ENCODE measurements around the gene POLD2.

The POLD2 gene

DNA sequence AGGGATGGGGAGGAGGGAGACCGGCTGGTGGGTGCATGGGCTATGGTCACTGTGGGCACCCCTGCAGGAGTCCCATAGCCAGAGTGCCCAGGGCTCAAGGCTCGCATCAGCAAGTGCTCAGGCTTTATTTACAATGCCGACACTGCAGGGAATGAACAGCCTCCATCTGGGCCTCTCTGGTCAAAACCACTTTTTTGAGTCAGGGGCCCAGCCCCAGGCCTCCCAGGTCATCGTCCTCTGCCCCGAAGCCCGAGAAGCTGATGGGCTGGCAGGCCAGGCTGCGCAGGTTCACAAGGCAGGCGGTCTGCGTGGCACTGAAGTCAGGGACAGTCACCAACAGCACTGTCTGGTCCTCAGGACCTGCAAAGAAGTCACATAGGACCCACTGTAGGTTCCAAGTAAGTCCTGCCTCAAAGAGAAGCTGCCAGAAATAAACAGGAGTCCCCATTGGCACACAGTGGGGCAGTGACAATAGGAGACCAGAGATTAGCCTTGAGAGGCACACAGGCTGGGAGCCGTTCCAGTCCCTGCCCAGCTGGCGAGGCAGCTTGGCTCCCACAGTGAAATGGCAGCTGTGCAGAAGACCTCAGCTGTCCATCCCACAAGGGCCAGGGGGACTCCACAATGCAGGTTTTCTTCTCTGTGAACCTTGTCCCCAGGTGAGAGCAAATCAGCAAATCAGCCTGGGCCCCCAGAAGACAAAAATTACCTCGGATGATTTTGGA, 8.6 kb downstream of the POLD2 start:
- H3K4me3 ChIP-seq (ENCODE audit: insufficient read length, low read depth) = no peak overlapping the region
- H3K36me3 ChIP-seq (ENCODE audit: insufficient read depth, insufficient read length, low read length) = peaks cover 94% of the 10 kb centered on the region
- peaks cover 3% of the 10 kb centered on the region for H3K4me1 ChIP-seq (ENCODE audit: insufficient read depth, insufficient read length)
- no peak overlapping the region for H3K9ac ChIP-seq (ENCODE audit: insufficient read length, low read depth)
- H3K9me3 ChIP-seq (ENCODE audit: insufficient read depth, low read length) = no peaks in the 10 kb centered on the region
- no peaks in the 10 kb centered on the region for H3K27me3 ChIP-seq (ENCODE audit: insufficient read depth, insufficient read length)
- TF ChIP-seq YY1 (IDR thresholded peaks at IDR 0.05; ENCODE audit: insufficient read depth, insufficient read length) = no peak
- TF ChIP-seq ZNF274 (IDR thresholded peaks at IDR 0.05; ENCODE audit: low read depth, low read length) = no peak
- no peak for TF ChIP-seq SUZ12 (IDR thresholded peaks at IDR 0.05; ENCODE audit: extremely low read depth, insufficient read depth, insufficient read length)
- no peak for DNase-seq (ENCODE audit: low read depth, low spot score)

DNA sequence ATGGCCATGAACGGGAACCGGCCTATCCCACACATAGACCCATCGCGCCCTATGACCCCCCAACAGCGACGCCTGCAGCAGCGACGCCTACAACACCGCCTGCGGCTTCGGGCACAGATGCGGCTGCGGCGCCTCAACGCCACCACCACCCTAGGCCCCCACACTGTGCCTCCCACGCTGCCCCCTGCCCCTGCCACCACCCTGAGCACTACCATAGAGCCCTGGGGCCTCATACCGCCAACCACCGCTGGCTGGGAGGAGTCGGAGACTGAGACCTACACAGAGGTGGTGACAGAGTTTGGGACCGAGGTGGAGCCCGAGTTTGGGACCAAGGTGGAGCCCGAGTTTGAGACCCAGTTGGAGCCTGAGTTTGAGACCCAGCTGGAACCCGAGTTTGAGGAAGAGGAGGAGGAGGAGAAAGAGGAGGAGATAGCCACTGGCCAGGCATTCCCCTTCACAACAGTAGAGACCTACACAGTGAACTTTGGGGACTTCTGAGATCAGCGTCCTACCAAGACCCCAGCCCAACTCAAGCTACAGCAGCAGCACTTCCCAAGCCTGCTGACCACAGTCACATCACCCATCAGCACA, 9.5 kb downstream of the POLD2 start:
- no peak overlapping the region for H3K9ac ChIP-seq (ENCODE audit: insufficient read length, low read depth)
- no peak for TF ChIP-seq YY1 (IDR thresholded peaks at IDR 0.05; ENCODE audit: insufficient read depth, insufficient read length)
- peaks cover 93% of the 10 kb centered on the region for H3K36me3 ChIP-seq (ENCODE audit: insufficient read depth, insufficient read length, low read length)
- H3K27me3 ChIP-seq (ENCODE audit: insufficient read depth, insufficient read length) = no peaks in the 10 kb centered on the region
- no peak for DNase-seq (ENCODE audit: low read depth, low spot score)
- no peak overlapping the region for H3K4me3 ChIP-seq (ENCODE audit: insufficient read length, low read depth)
- H3K4me1 ChIP-seq (ENCODE audit: insufficient read depth, insufficient read length) = peaks cover 3% of the 10 kb centered on the region
- no peaks in the 10 kb centered on the region for H3K9me3 ChIP-seq (ENCODE audit: insufficient read depth, low read length)

DNA sequence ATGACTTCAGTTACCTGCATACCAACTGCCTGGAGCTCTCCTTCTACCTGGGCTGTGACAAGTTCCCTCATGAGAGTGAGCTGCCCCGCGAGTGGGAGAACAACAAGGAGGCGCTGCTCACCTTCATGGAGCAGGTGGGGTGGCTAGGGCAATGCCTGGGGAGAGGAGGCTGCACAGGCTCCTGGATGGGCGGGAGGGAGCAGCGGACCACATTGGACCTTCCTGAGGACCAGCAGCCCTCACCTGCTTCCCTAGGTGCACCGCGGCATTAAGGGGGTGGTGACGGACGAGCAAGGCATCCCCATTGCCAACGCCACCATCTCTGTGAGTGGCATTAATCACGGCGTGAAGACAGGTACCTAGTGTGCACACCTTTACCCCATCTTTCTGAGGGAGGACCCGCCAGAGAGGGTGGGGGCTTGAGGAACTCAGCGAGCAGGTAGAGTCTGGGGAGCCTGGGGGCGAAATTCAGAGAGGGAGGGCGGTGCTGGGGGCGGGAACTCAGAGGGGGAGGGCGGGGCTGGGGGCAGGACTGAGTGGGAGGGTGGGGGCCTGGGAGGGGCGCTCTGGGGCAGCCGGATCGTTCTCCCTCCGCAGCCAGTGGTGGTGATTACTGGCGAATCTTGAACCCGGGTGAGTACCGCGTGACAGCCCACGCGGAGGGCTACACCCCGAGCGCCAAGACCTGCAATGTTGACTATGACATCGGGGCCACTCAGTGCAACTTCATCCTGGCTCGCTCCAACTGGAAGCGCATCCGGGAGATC, 10.2 kb downstream of the POLD2 start:
- Histone ChIP-seq H3K9ac (ENCODE audit: insufficient read length, low read depth) (no peak overlapping the region), H3K4me3 (ENCODE audit: insufficient read length, low read depth) (no peak overlapping the region), H3K9me3 (ENCODE audit: insufficient read depth, low read length) (no peaks in the 10 kb centered on the region), H3K27me3 (ENCODE audit: insufficient read depth, insufficient read length) (no peaks in the 10 kb centered on the region), H3K36me3 (ENCODE audit: insufficient read depth, insufficient read length, low read length) (peaks cover 97% of the 10 kb centered on the region), H3K4me1 (ENCODE audit: insufficient read depth, insufficient read length) (peaks cover 3% of the 10 kb centered on the region)
- TF ChIP-seq SUZ12 (IDR thresholded peaks at IDR 0.05; ENCODE audit: extremely low read depth, insufficient read depth, insufficient read length) (no peak), YY1 (IDR thresholded peaks at IDR 0.05; ENCODE audit: insufficient read depth, insufficient read length) (no peak), ZNF274 (IDR thresholded peaks at IDR 0.05; ENCODE audit: low read depth, low read length) (no peak)
- DNase-seq (ENCODE audit: low read depth, low spot score) = no peak

DNA sequence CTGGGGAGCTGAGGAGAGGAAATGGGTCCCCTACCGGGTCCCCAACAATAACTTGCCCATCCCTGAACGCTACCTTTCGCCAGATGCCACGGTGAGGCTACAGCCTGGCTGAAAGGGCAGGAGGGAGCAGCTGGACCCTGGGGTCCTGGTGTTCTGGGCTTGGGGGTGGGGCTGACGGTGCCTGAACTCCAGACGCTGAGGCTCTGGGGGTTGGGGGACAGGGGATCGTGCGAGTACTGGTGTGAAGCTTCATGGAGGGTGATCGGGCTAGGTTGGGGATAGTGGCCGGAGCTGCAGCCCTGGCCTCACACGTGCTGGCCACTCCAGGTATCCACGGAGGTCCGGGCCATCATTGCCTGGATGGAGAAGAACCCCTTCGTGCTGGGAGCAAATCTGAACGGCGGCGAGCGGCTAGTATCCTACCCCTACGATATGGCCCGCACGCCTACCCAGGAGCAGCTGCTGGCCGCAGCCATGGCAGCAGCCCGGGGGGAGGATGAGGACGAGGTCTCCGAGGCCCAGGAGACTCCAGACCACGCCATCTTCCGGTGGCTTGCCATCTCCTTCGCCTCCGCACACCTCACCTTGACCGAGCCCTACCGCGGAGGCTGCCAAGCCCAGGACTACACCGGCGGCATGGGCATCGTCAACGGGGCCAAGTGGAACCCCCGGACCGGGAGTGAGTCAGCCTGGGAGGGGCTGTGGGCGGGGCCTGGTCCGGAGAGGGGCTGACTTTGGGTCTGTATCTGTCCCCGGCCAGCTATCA, 10.9 kb downstream of the POLD2 start:
- H3K27me3 ChIP-seq (ENCODE audit: insufficient read depth, insufficient read length) = no peaks in the 10 kb centered on the region
- H3K9ac ChIP-seq (ENCODE audit: insufficient read length, low read depth) = no peak overlapping the region
- no peak for DNase-seq (ENCODE audit: low read depth, low spot score)
- no peaks in the 10 kb centered on the region for H3K9me3 ChIP-seq (ENCODE audit: insufficient read depth, low read length)
- H3K4me3 ChIP-seq (ENCODE audit: insufficient read length, low read depth) = no peak overlapping the region
- peaks cover 3% of the 10 kb centered on the region for H3K4me1 ChIP-seq (ENCODE audit: insufficient read depth, insufficient read length)
- no peak for TF ChIP-seq ZNF274 (IDR thresholded peaks at IDR 0.05; ENCODE audit: low read depth, low read length)
- TF ChIP-seq SUZ12 (IDR thresholded peaks at IDR 0.05; ENCODE audit: extremely low read depth, insufficient read depth, insufficient read length) = no peak
- TF ChIP-seq YY1 (IDR thresholded peaks at IDR 0.05; ENCODE audit: insufficient read depth, insufficient read length) = no peak
- H3K36me3 ChIP-seq (ENCODE audit: insufficient read depth, insufficient read length, low read length) = peaks cover 97% of the 10 kb centered on the region

DNA sequence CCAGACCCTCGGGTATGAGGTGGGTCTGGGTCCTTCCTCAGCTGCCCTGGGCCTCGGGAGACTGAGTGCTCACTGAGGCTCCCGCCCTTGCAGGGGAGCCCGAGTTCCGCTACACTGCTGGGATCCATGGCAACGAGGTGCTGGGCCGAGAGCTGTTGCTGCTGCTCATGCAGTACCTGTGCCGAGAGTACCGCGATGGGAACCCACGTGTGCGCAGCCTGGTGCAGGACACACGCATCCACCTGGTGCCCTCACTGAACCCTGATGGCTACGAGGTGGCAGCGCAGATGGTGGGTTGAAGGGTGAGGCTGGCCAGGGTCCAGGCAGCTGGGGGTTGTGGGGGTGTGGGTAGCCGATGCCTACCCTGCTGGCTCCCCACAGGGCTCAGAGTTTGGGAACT, 11.6 kb downstream of the POLD2 start:
- DNase-seq (ENCODE audit: low read depth, low spot score) = no peak
- peaks cover 96% of the 10 kb centered on the region for H3K36me3 ChIP-seq (ENCODE audit: insufficient read depth, insufficient read length, low read length)
- no peaks in the 10 kb centered on the region for H3K9me3 ChIP-seq (ENCODE audit: insufficient read depth, low read length)
- no peaks in the 10 kb centered on the region for H3K27me3 ChIP-seq (ENCODE audit: insufficient read depth, insufficient read length)
- no peak overlapping the region for H3K4me3 ChIP-seq (ENCODE audit: insufficient read length, low read depth)
- TF ChIP-seq YY1 (IDR thresholded peaks at IDR 0.05; ENCODE audit: insufficient read depth, insufficient read length) (no peak), SUZ12 (IDR thresholded peaks at IDR 0.05; ENCODE audit: extremely low read depth, insufficient read depth, insufficient read length) (no peak), ZNF274 (IDR thresholded peaks at IDR 0.05; ENCODE audit: low read depth, low read length) (no peak)
- H3K9ac ChIP-seq (ENCODE audit: insufficient read length, low read depth) = no peak overlapping the region
- peaks cover 3% of the 10 kb centered on the region for H3K4me1 ChIP-seq (ENCODE audit: insufficient read depth, insufficient read length)

DNA sequence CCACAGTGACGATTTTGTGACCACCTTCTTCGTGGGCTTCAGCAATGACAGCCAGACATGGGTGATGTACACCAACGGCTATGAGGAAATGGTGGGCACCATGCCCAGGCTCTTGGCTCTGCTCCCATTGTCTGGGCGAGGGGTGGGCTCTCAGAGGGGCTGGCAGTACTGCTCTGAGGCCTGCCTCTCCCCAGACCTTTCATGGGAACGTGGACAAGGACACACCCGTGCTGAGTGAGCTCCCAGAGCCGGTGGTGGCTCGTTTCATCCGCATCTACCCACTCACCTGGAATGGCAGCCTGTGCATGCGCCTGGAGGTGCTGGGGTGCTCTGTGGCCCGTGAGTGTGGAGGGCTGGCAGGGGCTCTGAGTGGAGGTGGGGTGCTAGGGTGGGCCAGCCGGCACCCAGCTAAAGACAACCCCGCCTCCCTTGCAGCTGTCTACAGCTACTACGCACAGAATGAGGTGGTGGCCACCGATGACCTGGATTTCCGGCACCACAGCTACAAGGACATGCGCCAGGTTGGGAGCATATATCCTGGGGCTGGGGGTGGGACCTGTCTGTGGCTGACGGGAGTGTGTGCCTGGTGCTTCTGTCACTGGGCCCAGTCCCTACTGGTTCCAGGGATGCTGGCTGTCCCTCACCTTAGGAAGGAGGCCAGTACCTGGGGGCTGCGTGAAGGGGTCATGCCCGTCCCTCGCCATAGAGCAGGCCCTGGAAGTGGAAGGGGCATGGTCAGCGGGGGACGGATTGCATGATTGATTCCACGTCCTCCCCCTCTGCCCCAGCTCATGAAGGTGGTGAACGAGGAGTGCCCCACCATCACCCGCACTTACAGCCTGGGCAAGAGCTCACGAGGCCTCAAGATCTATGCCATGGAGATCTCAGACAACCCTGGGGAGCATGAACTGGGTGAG, 12.4 kb downstream of the POLD2 start:
- TF ChIP-seq ZNF274 (IDR thresholded peaks at IDR 0.05; ENCODE audit: low read depth, low read length) (no peak), SUZ12 (IDR thresholded peaks at IDR 0.05; ENCODE audit: extremely low read depth, insufficient read depth, insufficient read length) (no peak), YY1 (IDR thresholded peaks at IDR 0.05; ENCODE audit: insufficient read depth, insufficient read length) (no peak)
- Histone ChIP-seq H3K4me3 (ENCODE audit: insufficient read length, low read depth) (no peak overlapping the region), H3K9ac (ENCODE audit: insufficient read length, low read depth) (no peak overlapping the region), H3K27me3 (ENCODE audit: insufficient read depth, insufficient read length) (peaks cover 4% of the 10 kb centered on the region), H3K36me3 (ENCODE audit: insufficient read depth, insufficient read length, low read length) (peaks cover 96% of the 10 kb centered on the region), H3K9me3 (ENCODE audit: insufficient read depth, low read length) (no peaks in the 10 kb centered on the region), H3K4me1 (ENCODE audit: insufficient read depth, insufficient read length) (peaks cover 3% of the 10 kb centered on the region)
- DNase-seq (ENCODE audit: low read depth, low spot score) = no peak

All from NT2/D1 (cell line).